Upper lobe of left lung (tissue), 4 donors: ENCODE measurements around the gene OR5A2.

Source experiments
- CTCF ChIP-seq, 6 experiments: fragments of 450-650 bp in 4 of 6; fragments of 200-600 bp in 2 of 6; sonication (generic) in 2 of 6; IDR thresholded peaks; one replicate each; pipeline ENCODE4 v1.5.1; 2016 to 2019; ENCODE audit warnings: antibody characterized with exemption in 6 of 6
- EP300 ChIP-seq, 4 donors: sonication (generic); formaldehyde crosslinking; IDR thresholded peaks; one replicate each; pipeline ENCODE4 v1.5.1; 2017; ENCODE audit warnings: antibody characterized with exemption in 4 of 4, control low read depth in 2 of 4
- POLR2A ChIP-seq, 4 donors: fragments of 450-650 bp; IDR thresholded peaks; one replicate each; pipeline ENCODE4 v1.5.1; 2016 to 2017; ENCODE audit warnings: antibody characterized with exemption in 4 of 4, mild to moderate bottlenecking in 2 of 4
- POLR2AphosphoS5 ChIP-seq, 2 donors: sonication (generic); formaldehyde crosslinking; IDR thresholded peaks; one replicate each; pipeline ENCODE4 v1.5.1; 2017; ENCODE audit warnings: antibody characterized with exemption in 2 of 2

GRCh38 chr11:59437770-59438169 is 11.6 kb upstream of the OR5A2 start:
- no peak for TF ChIP-seq CTCF (IDR thresholded peaks at IDR 0.05)
- TF ChIP-seq POLR2A (IDR thresholded peaks at IDR 0.05): no peak
- TF ChIP-seq POLR2AphosphoS5 (IDR thresholded peaks at IDR 0.05): no peak
- no peak for TF ChIP-seq EP300 (IDR thresholded peaks at IDR 0.05)
